Measurements from ENCODE around the gene C2CD3.
"Not testable (repeated sequence)": the region's sequence is repeated elsewhere in the genome, so short reads cannot be mapped to it uniquely, and the experiment has no call there.

The C2CD3 gene

GRCh38 chr11:74002832-74003231 is 168.0 kb downstream of the C2CD3 start:
- no peak for DNase-seq (ENCODE audit: low read depth)

GRCh38 chr11:74001822-74002286 is 168.9 kb downstream of the C2CD3 start:
- no peak for DNase-seq (ENCODE audit: low read depth)

GRCh38 chr11:74000307-74001133 is 170.3 kb downstream of the C2CD3 start:
- no peak for DNase-seq (ENCODE audit: low read depth)

- DNase-seq (ENCODE audit: low read depth): no peak
These were observed 171.1 kb downstream of the C2CD3 start for GRCh38 chr11:73999581-74000306.

GRCh38 chr11:73998846-73999575 is 171.8 kb downstream of the C2CD3 start:
- DNase-seq (ENCODE audit: low read depth): no peak

- no peak for DNase-seq (ENCODE audit: low read depth)
These were observed 173.6 kb downstream of the C2CD3 start for GRCh38 chr11:73997120-73997770.

GRCh38 chr11:73996161-73996747 is 174.5 kb downstream of the C2CD3 start:
- DNase-seq (ENCODE audit: low read depth): no peak

- no peak for DNase-seq (ENCODE audit: low read depth)
These were observed 175.1 kb downstream of the C2CD3 start for GRCh38 chr11:73995731-73996130.

- no peak for DNase-seq (ENCODE audit: low read depth)
These were observed 175.6 kb downstream of the C2CD3 start for GRCh38 chr11:73995247-73995646.

- no peak for DNase-seq (ENCODE audit: low read depth)
These were observed 179.3 kb downstream of the C2CD3 start for GRCh38 chr11:73991471-73992006.

- no peak for DNase-seq (ENCODE audit: low read depth)
These were observed 180.1 kb downstream of the C2CD3 start for GRCh38 chr11:73990730-73991129.

- DNase-seq (ENCODE audit: low read depth): no peak
These were observed 181.6 kb downstream of the C2CD3 start for GRCh38 chr11:73989156-73989555.

GRCh38 chr11:73988227-73988626 is 182.6 kb downstream of the C2CD3 start:
- DNase-seq (ENCODE audit: low read depth): no peak

- not testable (repeated sequence) for DNase-seq (ENCODE audit: low read depth)
These were observed 185.1 kb downstream of the C2CD3 start for GRCh38 chr11:73985661-73986060.

- DNase-seq (ENCODE audit: low read depth): no peak
These were observed 186.9 kb downstream of the C2CD3 start for GRCh38 chr11:73983741-73984538.

- peak; percentile 85 for DNase-seq (ENCODE audit: low read depth)
These were observed 187.6 kb downstream of the C2CD3 start for GRCh38 chr11:73982990-73983740.

GRCh38 chr11:73982595-73982989 is 188.2 kb downstream of the C2CD3 start, which contains the start of gene UCP2:
TSS of gene UCP2 (minus strand) at chr11:73982843. CDS start at chr11:73978378, 4,465 bp downstream.
- DNase-seq (ENCODE audit: low read depth): peak; percentile 75

- no peak for DNase-seq (ENCODE audit: low read depth)
These were observed 189.6 kb downstream of the C2CD3 start for GRCh38 chr11:73981051-73981805.
